HCT116 (cell line): ENCODE measurements around the gene KLRD1. TPM values are rescaled to one million over a fixed set of nuclear protein-coding genes. Genes with fewer than 3 reads are reported as not detected.
"Not testable (repeated sequence)": the region's sequence is repeated elsewhere in the genome, so short reads cannot be mapped to it uniquely, and the experiment has no call there.

Experiments used
- ATAC-seq: fragments of 200-7000 bp; cut with Tn5 transposase; 2 replicates; pipeline ENCODE4 v1.9.1; 2020; ENCODE audit warnings: mild to moderate bottlenecking, moderate library complexity
- BruUV-seq: library from RNA; stranded (reverse); fragments of 400-500 nt; replicated peaks from 2 replicates; lab custom pipeline; 2021; lab: Mats Ljungman, UMichigan
- CTCF ChIA-PET: fragments of 300-600 bp; sonication (Branson Sonifier 250); formaldehyde crosslinking; loops from one replicate; lab custom pipeline; 2021; ENCODE audit warnings: antibody characterized with exemption; lab: Charles Lee
- POLR2A ChIA-PET: fragments of 300-600, 350-600 bp; sonication (Branson Sonifier 250); formaldehyde crosslinking; loops from one replicate; lab custom pipeline; 2021; ENCODE audit warnings: antibody characterized with exemption; lab: Charles Lee
- RAD21 ChIA-PET, 2 experiments: fragments of 300-600 bp; sonication (Branson Sonifier 250); formaldehyde crosslinking; loops; one replicate each; lab custom pipeline; 2023; ENCODE audit warnings: low total read pairs in 2 of 2; ENCODE audit not compliant: uncharacterized antibody in 2 of 2, unreplicated experiment in 2 of 2, low non-redundant PET in 1 of 2; lab: Charles Lee
- DNase-seq: peaks from one replicate; pipeline ENCODE4 v3.0.0-alpha.2; 2010; ENCODE audit warnings: low read depth, low spot score
- H2AFZ ChIP-seq: fragments of 200-600 bp; shearing (Covaris generic), sonication (generic); 2 replicates; pipeline ENCODE4 v1.6.1; 2017; ENCODE audit warnings: low read depth, mixed run types, mixed read lengths, antibody characterized with exemption, low read length; ENCODE audit not compliant: poor library complexity, severe bottlenecking
- H3K27ac ChIP-seq: 2 replicates; pipeline ENCODE4 v1.5.1; 2012; ENCODE audit warnings: low read depth, low read length
- H3K27me3 ChIP-seq: fragments of 200-600 bp; sonication (generic); 2 replicates; pipeline ENCODE4 v1.6.1; 2016; ENCODE audit warnings: mixed run types, low read length, mixed read lengths; ENCODE audit not compliant: insufficient read depth
- H3K36me3 ChIP-seq, 2 experiments: fragments of 200-500 bp in 1 of 2; fragments of 200-600 bp in 1 of 2; sonication (Bioruptor generic) in 1 of 2; sonication (generic) in 1 of 2; 2 replicates each; pipeline versions ENCODE4 v1.5.1 to v1.6.1; 2014 to 2016; ENCODE audit warnings: low read length in 2 of 2, inconsistent platforms in 1 of 2, mixed read lengths in 1 of 2, mixed run types in 1 of 2; ENCODE audit not compliant: insufficient read depth in 2 of 2, control insufficient read depth in 1 of 2
- H3K4me1 ChIP-seq, 2 experiments: fragments of 200-600 bp in 1 of 2; sonication (generic) in 1 of 2; 2 replicates each; pipeline versions ENCODE4 v1.5.1 to v1.6.1; 2012 to 2017; ENCODE audit warnings: low read length in 2 of 2, inconsistent platforms in 1 of 2, mild to moderate bottlenecking in 1 of 2, mixed read lengths in 1 of 2, mixed run types in 1 of 2, moderate library complexity in 1 of 2; ENCODE audit not compliant: insufficient read depth in 2 of 2, control insufficient read depth in 1 of 2
- H3K4me2 ChIP-seq: fragments of 200-600 bp; sonication (generic); 2 replicates; pipeline ENCODE4 v1.6.1; 2017; ENCODE audit warnings: mixed run types, low read length, mixed read lengths
- H3K4me3 ChIP-seq, 2 experiments: fragments of 200-600 bp in 1 of 2; sonication (generic) in 1 of 2; replicated peaks in 1 of 2; 2 replicates each; pipeline ENCODE4 v1.5.1; 2011 to 2016; ENCODE audit warnings: low read length in 2 of 2, control low read depth in 1 of 2, low read depth in 1 of 2, mild to moderate bottlenecking in 1 of 2, mixed read lengths in 1 of 2, mixed run types in 1 of 2
- H3K79me2 ChIP-seq: fragments of 200-600 bp; sonication (generic); 2 replicates; pipeline ENCODE4 v1.6.1; 2017; ENCODE audit warnings: mild to moderate bottlenecking, mixed run types, low read length, moderate library complexity, mixed read lengths; ENCODE audit not compliant: insufficient read depth
- H3K9ac ChIP-seq: fragments of 200-600 bp; sonication (generic); 2 replicates; pipeline ENCODE4 v1.6.1; 2016; ENCODE audit warnings: low read length, mixed read lengths
- H3K9me2 ChIP-seq: fragments of 200-600 bp; sonication (generic), shearing (Covaris generic); 2 replicates; pipeline ENCODE4 v1.6.1; 2017; ENCODE audit warnings: mixed run types, mild to moderate bottlenecking, moderate library complexity; ENCODE audit not compliant: insufficient read depth
- H3K9me3 ChIP-seq, 2 experiments: fragments of 200-500 bp in 1 of 2; fragments of 200-600 bp in 1 of 2; sonication (Bioruptor generic) in 1 of 2; sonication (generic) in 1 of 2; 2 replicates each; pipeline ENCODE4 v1.6.1; 2014 to 2017; ENCODE audit warnings: low read length in 2 of 2, mixed read lengths in 2 of 2, inconsistent platforms in 1 of 2, low read depth in 1 of 2, mild to moderate bottlenecking in 1 of 2, mixed run types in 1 of 2, moderate library complexity in 1 of 2; ENCODE audit not compliant: control insufficient read depth in 1 of 2, insufficient read depth in 1 of 2
- H4K20me1 ChIP-seq: fragments of 200-600 bp; sonication (generic), shearing (Covaris generic); 2 replicates; pipeline ENCODE4 v1.6.1; 2017; ENCODE audit warnings: mixed run types, mild to moderate bottlenecking, moderate library complexity; ENCODE audit not compliant: insufficient read depth
- CEBPB ChIP-seq: IDR thresholded peaks from 2 replicates; pipeline ENCODE4 v1.6.1; 2012; ENCODE audit warnings: low read depth
- CTCF ChIP-seq, 3 experiments: fragments of 200-600 bp in 1 of 3; sonication (generic) in 1 of 3; IDR thresholded peaks in 2 of 3; conservative IDR thresholded peaks in 1 of 3; 2 replicates each; pipeline ENCODE4 v1.5.1; 2012 to 2017; ENCODE audit warnings: low read depth in 2 of 3, low read length in 2 of 3, antibody characterized with exemption in 1 of 3, borderline replicate concordance in 1 of 3, control low read depth in 1 of 3, mild to moderate bottlenecking in 1 of 3, mixed read lengths in 1 of 3, mixed run types in 1 of 3, moderate library complexity in 1 of 3; ENCODE audit not compliant: insufficient read depth in 1 of 3
- FOSL1 ChIP-seq: IDR thresholded peaks from 2 replicates; pipeline ENCODE4 v1.6.1; 2012; ENCODE audit warnings: low read depth
- RAD21 ChIP-seq: IDR thresholded peaks from 2 replicates; pipeline ENCODE4 v1.6.1; 2012; ENCODE audit warnings: low read depth, mild to moderate bottlenecking
- intact Hi-C: fragments of 100-400 bp; cut with micrococcal nuclease; formaldehyde crosslinking; loops from 2 replicates; pipeline ENCODE4 v1.10.0; 2022
- total RNA-seq: library from RNA; stranded (reverse); gene quantifications from one replicate; pipeline ENCODE4 v1.2.1, GENCODE V29; 2021; ENCODE audit not compliant: unreplicated experiment

Gene KLRD1
- total RNA-seq, 1 experiment from 2014 or later: 0.27 TPM

- RAD21 ChIA-PET: interaction anchor here in 1 of 2 experiments (0.6 kb wide), 1 partner anchor 56 kb away, joined by 4 read pairs; no protein-coding TSS in a partner anchor
- H3K4me2 ChIP-seq, H4K20me1 ChIP-seq, H3K9me2 ChIP-seq, H3K4me1 ChIP-seq, H3K79me2 ChIP-seq, H2AFZ ChIP-seq, CTCF ChIA-PET, ATAC-seq, H3K9ac ChIP-seq, H3K4me3 ChIP-seq, intact Hi-C loops, DNase-seq, H3K36me3 ChIP-seq, H3K9me3 ChIP-seq, H3K27me3 ChIP-seq, H3K27ac ChIP-seq, POLR2A ChIA-PET, BruUV-seq: not testable (repeated sequence)
These were observed 21.0 kb downstream of the KLRD1 start for GRCh38 chr12:10328691-10329090.

GRCh38 chr12:10331642-10332239, 24.1 kb downstream of the KLRD1 start:
- ChIA-PET CTCF (interaction anchor here (1.0 to 2.1 kb wide), 4 partner anchors 34 to 868 kb away, joined by 3 to 18 read pairs (median 8); no protein-coding TSS in a partner anchor), RAD21 (interaction anchor here (1.1 to 1.2 kb wide), 2 partner anchors 230 to 400 kb away, joined by 4 to 5 read pairs; no protein-coding TSS in a partner anchor), POLR2A (no interaction called here)
- no peaks in the 10 kb centered on the region for H3K79me2 ChIP-seq
- intact Hi-C loops: loop anchor here (1.0 to 10.0 kb wide), 5 partner anchors 170 to 1153 kb away; partner anchors contain the start of gene STYK1
- H3K9ac ChIP-seq: no peak overlapping the region
- peaks cover 0 to 3% of the 10 kb centered on the region in 2 experiments; a peak in 1 of 4 replicates for H3K4me1 ChIP-seq
- H3K4me3 ChIP-seq: no peak overlapping the region
- no peaks in the 10 kb centered on the region for H3K9me2 ChIP-seq
- peak overlapping the region; percentile 81 for H2AFZ ChIP-seq
- no peaks in the 10 kb centered on the region; a peak in 1 of 4 replicates for H3K9me3 ChIP-seq
- DNase-seq (peak; percentile 56), ATAC-seq (peak; percentile 98)
- no peaks in the 10 kb centered on the region for H3K36me3 ChIP-seq
- no peak overlapping the region; the same call in 1 of the 2 replicates for H3K4me2 ChIP-seq
- H4K20me1 ChIP-seq: no peaks in the 10 kb centered on the region
- no peaks in the 10 kb centered on the region for H3K27me3 ChIP-seq
- H3K27ac ChIP-seq: no peak overlapping the region
- BruUV-seq: no TSS peak
- TF ChIP-seq CTCF (IDR thresholded peaks at IDR 0.05 in 2 of 3, conservative IDR thresholded peaks at IDR 0.05 in 1 of 3; ENCODE audit: borderline replicate concordance in 1 of 3, insufficient read depth in 1 of 3, low read depth in 2 of 3, low read length in 2 of 3): peak; percentile 81 to 95 (median 83)
- 0 out of 2 replicates have a peak, but pooled peaks have one; percentile 12 for TF ChIP-seq CEBPB
- no peak for TF ChIP-seq FOSL1
- peak; percentile 94 for TF ChIP-seq RAD21

GRCh38 chr12:10336196-10336595, 28.5 kb downstream of the KLRD1 start:
- H3K4me1 ChIP-seq: peaks cover 17 to 20% of the 10 kb centered on the region in 2 experiments
- RAD21 ChIA-PET, H3K36me3 ChIP-seq, H3K27ac ChIP-seq, CTCF ChIA-PET, DNase-seq, H3K79me2 ChIP-seq, H3K9ac ChIP-seq, BruUV-seq, H3K4me2 ChIP-seq, H3K27me3 ChIP-seq, H3K4me3 ChIP-seq, ATAC-seq, POLR2A ChIA-PET, H3K9me2 ChIP-seq, H4K20me1 ChIP-seq, H2AFZ ChIP-seq, H3K9me3 ChIP-seq: not testable (repeated sequence)
- intact Hi-C loops: loop anchor here (10.0 kb wide), 1 partner anchor 1149 kb away; no protein-coding TSS in a partner anchor
